NCI-H69 (cell line): ENCODE results near the gene PFN3.
A peak's percentile ranks its signal among the peaks of the same experiment; 100 is the strongest.
"Not testable (repeated sequence)": the region's sequence is repeated elsewhere in the genome, so short reads cannot be mapped to it uniquely, and the experiment has no call there.

ENCODE experiments used
- DNase-seq: peaks from one replicate; lab custom pipeline; 2025; lab: John Stamatoyannopoulos, UW

The PFN3 gene

DNA sequence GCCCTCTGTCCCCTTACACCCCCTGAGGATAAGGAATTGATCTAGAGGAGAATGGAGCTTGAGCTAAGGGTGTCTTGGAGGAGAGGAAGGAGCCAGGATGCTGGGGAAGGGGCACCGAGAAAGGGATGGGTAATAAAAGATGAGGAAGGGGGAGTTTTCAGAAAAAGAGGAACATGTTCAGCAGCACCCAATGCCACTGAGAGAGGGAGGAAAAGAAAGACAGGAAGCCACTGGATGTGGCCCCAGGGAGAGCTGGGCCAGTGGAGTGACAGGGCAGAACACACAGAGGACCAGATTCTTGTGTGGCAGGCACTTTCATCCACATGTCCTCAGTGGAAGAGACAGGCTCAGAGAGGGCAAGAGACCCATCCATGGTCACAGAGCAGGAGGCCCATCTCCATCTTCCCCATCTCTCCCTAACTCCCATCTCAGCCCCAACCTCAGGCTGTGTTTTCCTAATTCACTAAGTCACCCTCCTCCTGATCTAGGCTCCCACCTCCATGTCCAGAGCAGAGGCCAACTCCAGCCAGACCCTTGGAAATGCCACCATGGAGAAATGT, 7.2 kb downstream of the PFN3 start:
- no peak for DNase-seq

DNA sequence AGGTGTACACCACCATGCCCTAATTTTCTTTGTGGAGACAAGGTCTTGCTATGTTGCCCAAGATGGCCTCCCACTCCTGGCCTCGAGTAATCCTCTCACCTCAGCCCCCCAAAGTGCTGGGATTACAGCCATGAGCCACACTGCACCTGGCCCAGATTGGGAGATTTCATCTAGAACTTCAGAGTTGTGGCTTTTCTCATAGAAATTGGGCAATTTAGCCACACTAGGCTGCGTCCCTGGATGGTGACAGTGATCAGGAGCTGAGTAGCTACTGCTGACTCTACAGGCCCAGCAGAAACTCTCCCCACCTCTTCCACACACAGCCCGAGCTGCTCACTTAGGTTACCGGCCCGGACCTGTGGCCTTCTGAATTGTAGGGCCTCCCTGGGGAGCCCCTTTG, 7.7 kb downstream of the PFN3 start:
- no peak for DNase-seq

DNA sequence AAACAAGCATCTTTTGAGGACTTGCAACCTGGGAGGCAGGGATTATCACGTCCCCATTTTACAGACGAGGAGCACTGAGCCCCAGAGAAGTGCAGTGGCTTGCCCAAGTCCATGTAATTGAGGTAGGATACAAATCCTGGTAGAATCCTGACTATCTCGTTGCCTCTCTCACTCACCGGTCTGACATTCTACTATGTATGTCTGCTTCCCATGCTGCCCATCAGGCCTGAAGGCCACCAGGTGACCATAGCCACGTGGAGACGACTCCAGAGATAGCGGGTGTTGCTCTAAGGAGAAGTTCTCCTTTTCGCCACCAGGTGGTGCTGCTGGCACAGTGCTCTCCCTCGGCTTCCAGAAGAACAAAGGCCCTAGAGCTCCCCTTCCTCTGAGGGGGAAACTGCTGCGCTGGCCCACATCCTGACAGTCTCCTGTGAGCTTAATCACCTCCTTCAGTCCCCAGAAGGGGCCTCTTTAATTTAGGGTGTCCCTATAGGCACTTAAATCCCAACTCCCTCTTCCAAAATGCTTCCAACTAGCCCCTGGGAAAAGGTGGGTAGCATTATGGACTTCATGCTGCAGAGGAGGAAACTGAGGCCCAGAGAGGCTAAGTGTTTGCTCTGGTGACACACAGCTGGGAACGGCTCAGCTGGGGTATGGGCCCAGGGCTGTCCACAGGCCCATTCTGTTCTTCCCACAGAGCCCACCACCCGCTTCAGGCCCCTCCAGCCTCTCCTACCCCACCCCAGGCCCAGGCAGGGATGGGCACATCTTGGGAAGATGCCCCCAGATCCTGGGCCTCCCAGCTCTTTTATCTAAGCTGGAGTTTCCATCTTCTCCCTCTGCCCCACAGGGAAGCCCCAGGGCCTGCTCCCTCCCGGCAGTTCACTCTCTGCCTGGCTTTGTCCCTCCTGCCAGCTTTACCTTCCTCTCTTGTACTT, 9.8 kb downstream of the PFN3 start:
- peak; percentile 88 for DNase-seq

DNA sequence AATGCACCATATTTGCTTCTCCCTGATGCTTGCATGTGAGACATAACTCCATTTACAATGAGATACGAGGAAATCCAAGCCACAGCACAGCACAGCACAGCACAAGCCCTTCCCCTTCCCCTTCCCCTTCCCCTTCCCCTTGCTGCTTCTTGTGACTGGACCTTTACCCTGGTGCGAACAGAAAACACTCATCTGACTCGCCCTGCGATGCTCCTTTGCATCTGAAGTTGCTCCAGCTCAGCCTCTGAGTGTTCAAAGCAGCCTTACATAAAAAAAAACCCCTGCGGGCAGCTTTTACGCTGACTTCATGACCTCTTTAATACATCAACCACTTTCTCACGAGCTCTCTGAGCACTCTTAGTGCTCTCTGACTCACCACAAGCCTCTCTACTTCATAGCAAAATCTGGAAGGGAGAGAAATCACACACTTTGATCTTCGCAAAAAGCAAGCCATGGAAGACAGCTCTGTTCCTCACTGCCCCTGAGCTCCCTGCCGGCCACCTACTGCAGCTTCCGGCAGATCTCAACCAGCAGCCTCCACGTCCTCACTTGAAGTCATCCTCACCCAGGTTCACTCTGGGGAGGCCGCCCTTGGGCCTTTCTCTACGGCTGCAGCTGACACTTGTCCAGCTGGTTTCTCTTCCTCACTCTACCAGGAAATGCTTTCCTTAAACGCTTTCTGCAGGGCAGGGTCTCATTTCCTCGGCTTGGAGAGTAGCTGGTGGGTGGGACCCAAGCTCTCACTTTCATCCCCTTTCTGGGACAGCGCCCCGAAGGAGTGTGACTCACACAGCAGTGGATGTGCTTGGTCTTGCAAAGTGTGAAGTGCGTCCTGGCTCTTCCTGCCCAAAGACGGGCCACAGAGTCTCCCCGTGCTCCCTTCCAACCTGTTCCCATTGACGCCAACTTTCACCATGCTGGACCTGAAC, 11.0 kb downstream of the PFN3 start:
- no peak for DNase-seq

DNA sequence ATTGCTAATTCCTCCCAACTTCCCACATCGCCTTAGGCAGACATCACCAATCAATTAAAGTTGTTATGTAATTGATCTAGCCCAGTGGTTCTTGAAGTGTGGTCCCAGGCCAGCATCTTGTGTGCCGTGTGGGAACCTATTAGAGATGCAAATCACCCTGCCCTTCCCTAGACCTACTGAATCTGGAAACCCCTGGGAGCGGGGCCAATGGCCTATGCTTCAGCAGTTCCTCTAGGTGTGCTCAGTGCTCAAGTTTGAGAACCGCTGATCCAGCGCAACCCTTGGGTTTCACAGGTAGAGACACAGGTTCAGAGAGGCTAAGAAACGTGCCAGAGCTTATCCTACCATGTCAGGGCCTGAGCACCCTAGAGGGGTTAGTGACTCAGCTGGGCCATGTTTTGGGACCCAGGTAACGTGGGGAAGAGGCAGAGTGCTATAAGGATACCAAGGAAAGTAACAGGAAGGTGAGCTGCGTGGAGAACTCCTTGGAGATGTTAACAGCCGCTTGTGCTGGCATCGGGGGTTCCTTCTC, 11.9 kb downstream of the PFN3 start:
- DNase-seq, result no peak

DNA sequence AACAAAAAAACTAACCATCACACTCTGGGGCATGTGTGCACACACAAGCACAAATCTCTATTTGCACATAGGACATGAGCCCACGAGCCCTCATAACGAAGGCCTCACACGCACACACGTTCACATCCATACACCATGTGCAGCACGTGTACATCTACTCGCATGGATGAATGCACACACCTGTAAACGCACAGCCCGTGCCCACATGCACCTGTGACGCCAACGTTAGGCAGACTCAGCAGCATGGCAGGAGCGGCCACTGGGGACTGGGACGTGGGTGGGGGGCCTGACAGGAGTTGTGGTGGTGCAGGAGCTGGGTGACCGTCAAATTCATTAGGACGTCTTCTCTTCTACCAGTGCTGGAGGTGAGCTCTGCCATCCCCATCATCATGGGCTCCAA, 13.1 kb downstream of the PFN3 start:
- no peak for DNase-seq

DNA sequence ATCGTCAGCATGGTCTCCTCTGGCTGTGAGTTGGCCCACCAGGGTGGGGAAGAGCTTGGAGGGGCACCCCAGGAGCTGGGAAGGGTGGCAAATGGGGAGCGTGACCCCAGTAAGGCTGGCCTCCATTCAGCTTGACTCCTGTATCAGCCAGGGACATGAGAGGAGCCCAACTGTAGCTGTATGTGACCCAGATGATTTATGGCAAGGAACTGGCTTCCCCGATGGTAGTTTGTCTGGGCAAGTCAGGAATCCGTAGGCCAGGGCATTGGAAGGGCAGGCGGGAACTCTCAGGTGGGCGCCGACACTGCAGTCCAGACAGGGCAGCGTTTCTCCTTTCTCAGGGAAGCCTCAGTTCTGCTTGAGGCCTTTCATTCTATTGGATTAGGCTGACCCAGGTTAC, 13.9 kb downstream of the PFN3 start:
- DNase-seq, result no peak

DNA sequence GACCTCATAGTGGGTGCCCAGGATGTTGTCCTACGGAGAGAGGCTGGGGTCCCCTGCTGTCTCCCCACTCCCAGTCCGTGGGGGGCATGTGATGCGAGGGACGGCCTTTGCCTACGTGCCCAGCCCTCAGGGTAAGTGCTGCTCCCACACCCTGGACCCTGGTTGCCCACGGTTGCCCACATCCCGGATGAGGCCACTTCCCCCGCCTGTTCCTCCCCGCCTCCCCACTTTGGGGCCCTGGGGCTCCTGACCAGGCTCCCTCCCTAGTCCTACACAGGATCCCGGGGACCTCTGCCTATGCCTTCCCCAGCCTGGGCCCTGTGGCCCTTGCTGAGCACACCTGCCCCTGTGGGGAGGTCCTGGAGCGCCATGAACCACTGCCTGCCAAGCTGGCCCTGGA, 14.7 kb downstream of the PFN3 start:
- no peak for DNase-seq

DNA sequence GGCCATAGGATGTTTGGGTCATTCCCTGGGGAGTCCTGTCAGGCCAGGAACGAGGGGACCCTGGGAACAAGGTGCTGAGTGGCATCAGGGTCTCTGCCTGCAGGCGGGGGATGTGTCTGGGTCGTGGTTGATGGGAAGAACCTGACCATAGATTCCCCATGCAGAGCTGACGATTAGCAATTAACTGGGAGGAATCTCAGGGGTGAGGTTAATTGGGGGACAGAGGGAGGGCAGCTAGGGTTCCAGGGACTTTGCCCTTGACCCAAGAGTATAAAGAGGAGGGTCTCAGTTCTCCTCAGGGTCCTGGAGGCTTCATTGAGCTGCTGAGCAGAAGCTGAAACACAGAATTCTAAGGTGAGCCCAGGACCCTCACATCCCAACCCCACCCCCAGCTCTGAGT, 16.3 kb downstream of the PFN3 start, which contains the start of gene SLC34A1:
SLC34A1 (plus strand) TSS at position 301 of the 400 bp plus-strand sequence. CDS start 1,308 bp downstream, outside the sequence.
- no peak for DNase-seq

DNA sequence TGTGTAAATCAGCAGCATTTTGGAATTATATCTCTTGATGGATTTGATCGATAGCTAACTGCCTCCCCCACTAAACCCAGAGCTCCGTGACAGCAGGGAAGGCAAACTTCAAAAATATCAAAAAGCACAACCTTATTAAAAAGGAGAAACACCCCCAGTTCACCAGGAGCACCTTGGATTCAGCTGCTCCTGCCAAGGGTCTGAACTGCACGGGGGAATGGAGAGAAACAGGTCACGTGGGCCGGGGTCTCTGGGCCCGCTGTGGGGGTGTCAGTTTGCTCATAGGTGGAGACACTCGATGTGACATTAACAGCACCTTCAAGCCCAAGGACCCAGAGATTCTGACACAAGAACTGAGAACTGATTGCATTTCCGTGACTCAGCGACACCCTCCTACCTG, 17.3 kb downstream of the PFN3 start:
- no peak for DNase-seq

DNA sequence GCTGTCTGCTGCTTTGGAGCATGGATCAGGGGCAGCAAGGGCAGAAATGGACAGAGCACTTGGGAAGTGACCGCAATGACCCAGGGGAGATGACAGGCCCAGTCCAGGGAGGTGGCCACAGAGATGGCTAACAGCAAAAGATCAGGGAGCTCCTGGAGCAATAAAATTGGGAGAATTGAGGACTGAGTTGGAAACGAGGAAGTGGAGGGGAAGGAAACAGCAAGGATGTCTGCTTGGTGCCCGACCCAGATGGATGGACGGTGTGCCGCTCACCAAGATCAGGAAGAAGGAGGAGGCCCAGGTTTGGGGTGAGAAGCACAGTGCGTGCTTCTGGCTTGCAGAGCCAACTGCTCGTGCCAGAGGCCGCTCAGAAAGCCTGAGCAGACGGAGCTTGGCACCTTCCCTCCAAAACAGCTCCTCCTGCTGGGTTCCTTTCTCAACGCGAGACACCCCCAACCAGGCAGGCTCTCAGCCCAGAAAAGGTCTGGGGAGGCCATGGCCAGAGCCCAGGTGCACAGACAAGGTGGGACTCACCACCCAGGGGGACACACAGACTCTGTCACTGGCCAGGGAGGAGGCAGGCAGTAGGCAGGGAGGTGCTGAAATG, 17.9 kb downstream of the PFN3 start:
- peak; percentile 79 for DNase-seq

DNA sequence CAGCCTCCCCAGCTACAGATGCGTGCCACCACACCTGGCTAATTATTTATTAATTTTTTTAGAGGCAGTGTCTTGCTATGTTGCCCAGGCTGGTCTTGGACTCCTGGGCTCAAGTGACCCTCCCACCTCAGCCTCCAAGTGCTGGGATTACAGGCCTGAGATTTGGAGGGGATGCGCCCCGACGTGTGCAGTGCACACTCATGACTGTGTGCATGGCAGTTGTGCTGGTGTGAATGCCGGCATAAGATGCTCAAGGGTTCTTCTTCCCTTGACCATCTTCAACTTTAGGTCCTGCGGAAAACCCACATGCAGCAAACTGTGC, 19.7 kb downstream of the PFN3 start:
- DNase-seq, result no peak

DNA sequence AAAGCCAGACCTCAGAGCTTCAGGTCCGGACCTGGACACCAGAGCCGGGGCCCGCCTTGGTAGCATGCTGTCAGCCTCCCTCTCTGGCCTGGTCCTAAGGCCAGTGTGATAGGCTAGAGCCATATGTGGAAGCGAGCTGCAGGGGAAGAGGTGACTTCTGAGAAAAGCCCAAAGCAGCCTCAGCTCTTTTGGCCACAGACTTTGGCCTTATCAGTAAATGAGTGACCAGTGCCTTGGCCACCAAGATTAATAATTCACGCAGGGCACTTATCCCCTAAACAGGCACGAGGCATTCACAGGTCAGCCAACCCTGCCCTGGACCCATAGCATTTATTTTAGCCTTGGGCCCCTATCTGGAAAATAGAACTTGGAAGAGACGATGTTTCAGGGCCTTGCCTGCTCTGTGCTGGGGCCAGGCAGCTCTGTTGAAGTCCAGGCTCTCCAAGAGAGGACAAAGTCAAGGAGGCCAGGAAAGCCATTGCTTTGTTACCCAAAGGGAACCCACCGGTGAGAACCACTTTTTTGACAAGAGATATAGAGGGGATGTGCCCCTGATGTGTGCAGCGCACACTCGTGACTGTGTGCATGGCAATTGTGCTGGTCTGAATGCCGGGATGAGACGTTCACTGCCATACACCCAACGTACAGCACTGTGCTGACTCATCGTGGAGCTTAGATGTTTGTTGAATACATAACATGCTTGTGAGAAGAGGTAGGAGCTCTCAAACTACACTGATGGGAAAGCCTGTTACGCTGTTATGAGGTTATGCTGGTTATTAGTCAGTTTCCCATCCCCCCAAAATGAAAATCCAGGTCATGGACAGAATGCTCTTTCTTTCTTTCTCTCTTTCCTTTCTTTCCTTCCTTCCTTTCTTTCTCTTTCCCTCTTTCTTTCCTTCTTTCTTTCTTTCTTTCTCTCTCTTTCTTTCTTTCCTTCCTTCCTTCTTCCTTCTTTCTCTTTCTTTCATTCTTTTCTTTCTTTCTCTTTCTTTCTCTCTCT, 21.3 kb downstream of the PFN3 start:
- no peak for DNase-seq

DNA sequence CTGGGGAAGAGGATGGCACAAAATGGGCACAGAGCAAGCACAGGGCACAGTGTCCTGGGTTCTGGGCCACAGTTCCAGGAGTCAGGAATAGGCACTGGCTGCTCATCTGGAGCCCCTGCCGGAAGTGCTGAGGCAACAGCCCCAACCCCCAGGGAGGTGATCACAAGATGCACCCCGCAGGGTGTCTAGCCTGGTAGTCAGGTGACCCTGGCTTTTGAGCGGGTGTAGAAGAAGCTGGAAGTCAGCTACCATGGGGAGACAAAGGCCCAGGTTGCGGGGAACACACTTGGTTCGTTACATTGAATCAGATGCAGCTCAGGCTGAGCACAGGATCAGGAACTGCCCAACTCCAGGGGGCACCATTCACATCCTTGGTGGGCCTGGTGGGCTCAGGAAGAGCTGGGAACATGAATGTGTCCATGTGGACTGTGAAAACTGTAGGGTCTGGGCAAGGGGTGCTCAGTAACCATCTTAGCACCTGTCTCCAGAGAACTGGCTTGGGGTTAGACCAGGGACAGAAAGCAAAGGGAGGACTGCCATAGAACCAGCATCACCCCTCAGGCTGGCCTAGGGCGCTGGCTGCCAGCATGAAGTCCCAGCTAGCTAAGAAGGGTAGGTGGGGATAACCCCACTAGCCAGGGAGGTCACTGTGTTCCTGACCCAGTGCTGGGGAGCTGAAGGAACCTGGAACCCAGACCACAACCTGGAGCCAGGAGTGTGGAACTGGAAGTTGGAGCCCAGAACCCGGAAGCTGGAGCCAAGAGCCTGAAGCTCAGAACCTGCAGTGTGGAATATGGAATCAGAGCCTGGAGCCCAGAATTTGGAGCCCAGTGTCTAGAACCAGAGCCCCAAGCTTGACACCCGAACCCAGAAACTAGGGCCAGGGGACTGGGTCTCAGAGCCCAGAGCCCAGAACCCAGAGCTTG, 22.3 kb downstream of the PFN3 start:
- peak; percentile 49 for DNase-seq

DNA sequence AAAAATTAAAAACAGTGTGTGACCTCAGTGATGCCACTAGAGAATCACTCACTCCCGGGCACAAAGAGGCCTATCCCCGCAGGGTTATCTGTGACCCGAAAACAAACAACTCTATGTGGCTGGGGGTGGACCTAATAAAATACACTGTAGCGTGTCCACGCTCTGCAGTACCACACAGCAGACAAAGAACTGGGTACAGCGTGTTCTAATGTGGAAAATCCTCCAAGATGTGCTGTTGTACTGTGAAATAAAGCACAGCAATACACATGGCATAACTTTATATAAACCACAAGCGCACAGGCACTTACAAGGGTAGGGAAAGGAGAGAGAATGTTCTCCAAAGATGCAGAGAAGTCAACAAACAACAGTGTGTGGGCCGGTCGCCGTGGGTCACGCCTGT, 24.4 kb downstream of the PFN3 start:
- DNase-seq, result no peak

DNA sequence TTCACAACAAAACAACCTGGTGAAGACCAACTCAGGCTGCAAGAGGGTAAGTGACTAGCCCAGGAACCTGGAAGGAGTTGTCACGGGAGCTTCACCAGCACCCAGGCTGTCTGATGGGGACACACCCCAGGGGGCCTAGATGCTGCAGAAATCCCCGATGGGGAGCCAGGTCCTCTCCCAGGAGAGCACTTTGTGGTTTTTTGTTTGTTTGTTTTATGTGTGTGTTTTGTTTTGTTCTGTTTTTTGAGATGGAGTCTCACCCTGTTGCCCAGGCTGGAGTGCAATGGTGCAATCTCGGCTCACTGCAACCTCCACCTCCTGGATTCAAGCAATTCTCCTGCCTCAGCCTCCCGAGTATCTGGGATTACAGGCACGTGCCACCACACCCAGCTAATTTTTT, 24.9 kb downstream of the PFN3 start:
- not testable (repeated sequence) for DNase-seq

DNA sequence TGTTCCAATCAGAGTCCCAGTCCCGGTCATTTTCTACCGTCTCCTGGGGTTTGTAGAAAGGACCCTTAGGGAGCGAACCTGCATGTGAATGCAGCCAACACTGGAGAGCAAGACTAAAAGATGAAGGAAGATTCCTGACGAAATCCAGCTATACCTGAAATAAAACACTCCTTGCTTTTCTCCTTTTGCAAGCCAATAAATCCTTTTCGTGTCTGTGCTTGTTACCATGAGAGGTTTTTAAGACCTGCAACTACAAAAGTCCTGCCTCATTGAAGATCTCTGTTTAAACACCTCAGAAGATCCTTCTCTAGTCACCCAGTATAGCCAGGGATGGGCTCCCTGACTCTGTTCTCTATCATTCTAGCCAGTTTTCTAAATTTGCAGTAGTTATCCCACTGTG, 26.2 kb downstream of the PFN3 start:
- no peak for DNase-seq

DNA sequence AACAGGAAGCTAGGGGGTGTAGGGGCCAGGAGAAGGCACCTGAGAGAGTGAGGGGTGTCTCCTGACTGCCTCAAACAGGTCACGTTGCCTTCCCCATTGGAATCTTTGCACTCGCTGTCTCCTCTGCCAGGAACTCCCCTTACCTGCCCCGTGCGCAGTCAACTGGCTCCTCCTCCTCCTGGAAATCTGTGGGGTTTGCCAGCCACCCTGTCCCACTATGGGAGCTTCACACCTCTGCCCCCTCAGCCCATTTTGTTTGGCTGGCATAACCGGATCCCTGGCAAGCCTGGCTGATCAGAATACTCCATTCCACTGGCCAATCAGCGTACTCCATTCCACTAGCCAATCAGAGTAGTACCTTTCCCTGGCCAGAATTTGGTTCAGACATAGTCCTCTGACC, 26.7 kb downstream of the PFN3 start:
- peak; percentile 24 for DNase-seq

DNA sequence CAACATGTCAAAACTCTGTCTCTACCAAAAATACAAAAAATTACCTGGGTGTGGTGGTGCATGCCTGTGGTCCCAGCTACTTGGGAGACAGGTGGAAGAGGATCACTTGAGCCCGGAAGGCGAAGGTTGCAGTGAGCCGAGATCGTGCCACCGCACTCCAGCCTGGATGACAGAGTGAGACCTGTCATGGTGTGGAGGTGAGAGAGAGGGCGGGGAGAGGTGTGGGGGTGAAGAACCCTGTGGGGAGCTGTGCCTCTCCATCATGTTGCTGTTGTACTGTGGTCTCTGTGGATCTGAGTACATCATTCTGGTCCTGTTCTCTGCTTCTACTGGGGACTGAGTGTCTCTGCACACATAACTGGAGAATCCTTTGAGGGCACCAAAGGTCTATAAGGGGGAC, 27.6 kb downstream of the PFN3 start:
- DNase-seq, result no peak
